HTR-8/SVneo (cell line): ENCODE data around the gene C19orf38.

Source experiments
- DNase-seq: peaks from one replicate; pipeline ENCODE4 v3.0.0; 2011; ENCODE audit warnings: low spot score, mixed read lengths; ENCODE audit not compliant: insufficient read length
- FAIRE-seq: peaks from 2 replicates; lab custom pipeline; 2011; peaks lifted over from hg19 to GRCh38; lab: Jason Lieb, UNC

C19orf38 gene

DNA sequence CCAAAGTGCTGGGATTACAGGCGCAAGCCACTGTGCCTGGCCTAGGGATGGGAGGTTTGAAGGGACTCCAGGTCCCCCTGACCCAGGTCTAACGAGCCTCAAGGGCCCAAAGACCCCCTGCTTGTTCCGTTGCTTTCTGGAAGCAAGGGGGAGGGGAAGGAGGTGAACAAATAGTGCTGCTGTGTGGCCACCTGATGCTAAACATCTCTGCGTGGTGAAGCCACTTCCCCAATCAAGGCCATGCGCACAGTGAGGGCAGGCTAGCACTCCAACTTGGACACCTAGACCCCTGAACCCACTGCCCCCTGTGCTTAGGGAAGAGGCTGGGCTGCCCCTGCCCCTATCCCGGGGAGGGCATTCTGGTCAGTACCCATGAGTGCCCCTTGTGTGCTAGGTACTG, 47.1 kb downstream of the C19orf38 start:
- FAIRE-seq (no peak), DNase-seq (no peak)

DNA sequence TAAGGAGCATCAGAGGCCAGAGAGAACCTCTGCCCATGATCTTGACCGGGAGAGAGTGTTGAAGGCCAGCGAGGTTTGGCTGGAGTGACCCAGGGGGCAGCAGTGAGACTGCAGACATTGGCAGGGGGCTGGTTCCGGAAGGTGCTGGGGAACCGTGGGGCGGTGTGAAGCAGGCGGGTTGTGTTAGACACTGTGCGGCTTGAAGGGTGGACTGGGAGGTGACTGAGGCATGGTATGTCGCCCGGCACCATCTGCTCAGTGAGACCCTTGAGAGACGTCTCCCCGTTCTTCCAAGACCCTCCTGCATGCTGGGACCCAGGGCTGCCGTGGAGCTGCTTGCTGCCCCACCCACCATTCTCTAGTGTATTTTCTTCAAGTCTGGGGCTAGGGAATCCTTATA, 47.7 kb downstream of the C19orf38 start:
- FAIRE-seq (no peak), DNase-seq (no peak)

DNA sequence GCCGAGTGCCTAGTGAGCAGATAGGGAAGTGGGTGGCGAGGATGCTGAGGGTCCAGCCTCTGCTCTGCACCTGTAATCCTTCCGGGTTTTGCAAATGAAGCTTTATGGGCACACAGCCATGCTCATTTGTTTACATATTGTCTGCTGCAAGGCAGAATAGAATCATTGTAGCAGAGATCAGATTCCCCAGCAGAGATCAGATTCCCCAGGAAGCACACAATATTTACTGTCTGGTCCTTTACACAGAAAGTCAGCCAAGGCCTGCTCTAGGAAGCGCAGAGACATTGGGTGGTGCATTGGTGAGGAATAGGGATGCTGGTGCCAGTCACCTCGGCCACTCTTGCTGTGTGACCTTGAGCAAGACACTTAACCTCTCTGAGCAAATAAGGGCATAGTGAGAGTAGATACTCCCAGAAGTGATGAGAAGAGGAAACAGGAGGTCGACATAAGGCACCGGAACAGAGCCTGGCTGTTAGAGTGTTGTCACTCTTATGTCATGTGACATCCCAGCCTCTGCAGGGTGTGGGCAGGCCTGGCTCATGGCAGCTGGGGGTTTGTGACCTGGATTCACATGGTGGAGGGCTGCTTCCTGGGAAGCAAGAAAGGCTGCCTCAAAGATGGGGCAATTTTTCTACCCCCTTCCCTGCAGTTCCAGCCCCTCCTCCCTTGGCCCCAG, 48.8 kb downstream of the C19orf38 start:
- FAIRE-seq (no peak), DNase-seq (no peak)

DNA sequence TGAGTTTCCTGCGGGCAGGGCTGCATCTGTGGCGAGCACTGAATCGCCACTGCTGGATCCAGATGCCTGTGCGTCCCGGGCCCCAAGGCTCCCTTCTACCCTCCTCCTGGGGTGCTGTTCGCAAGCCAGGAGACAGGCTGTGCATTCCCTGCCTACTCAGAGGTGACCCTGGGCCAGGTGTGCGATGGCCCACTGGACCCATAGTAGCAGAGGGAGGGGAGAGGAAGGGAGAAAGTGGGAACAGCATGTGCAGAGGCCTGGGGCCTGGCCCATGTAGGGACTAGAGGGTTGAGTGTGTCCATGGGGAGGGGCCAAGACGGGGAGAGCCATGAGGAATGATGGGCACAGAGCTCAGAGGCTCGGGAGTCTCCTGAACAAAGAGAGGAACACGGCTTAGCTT, 50.4 kb downstream of the C19orf38 start:
- DNase-seq (no peak), FAIRE-seq (no peak)

DNA sequence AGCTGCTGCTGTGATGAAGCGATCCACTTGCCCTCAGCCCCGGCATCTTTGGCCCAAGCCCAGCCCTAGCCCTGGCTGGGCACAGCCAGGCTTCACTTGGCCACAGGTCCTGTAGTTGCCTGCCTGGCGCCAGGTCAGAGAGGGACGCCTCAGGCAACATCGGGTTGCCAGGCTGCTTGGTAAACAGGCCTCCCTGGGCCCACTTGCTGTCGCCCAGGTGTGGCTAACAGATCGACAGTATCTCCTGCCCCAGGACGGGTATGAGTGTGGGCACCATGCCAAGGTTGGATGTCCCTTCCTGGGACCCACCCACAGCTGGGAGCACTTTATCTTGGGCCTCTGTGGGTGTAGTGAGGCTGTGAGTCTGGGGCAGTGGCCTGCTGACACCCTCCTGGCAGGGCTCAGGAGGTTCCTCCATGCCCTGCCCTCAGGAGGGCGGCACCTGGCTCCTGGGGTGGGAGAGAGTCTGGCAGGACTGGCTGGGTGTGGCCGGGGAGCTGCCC, 51.0 kb downstream of the C19orf38 start:
- FAIRE-seq: no peak
- DNase-seq: no peak

DNA sequence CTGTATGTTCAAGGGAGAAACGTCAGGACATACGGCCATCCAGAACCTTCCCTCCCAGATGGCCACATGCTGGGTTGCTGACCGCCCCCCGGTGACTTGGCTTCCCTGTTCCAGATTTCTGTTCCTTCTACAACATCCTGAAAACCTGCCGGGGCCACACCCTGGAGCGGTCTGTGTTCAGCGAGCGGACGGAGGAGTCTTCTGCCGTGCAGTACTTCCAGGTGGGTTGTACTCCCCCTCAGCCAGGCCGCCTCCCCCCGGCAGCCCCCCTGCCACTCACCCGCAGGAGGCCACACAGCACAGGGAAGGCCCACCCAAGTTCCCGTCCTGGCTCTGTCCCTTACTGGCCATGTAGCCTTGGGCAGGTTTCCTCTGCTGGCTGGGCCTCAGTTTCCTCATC, 59.7 kb downstream of the C19orf38 start:
- no peak for DNase-seq
- peak; percentile 26 for FAIRE-seq

DNA sequence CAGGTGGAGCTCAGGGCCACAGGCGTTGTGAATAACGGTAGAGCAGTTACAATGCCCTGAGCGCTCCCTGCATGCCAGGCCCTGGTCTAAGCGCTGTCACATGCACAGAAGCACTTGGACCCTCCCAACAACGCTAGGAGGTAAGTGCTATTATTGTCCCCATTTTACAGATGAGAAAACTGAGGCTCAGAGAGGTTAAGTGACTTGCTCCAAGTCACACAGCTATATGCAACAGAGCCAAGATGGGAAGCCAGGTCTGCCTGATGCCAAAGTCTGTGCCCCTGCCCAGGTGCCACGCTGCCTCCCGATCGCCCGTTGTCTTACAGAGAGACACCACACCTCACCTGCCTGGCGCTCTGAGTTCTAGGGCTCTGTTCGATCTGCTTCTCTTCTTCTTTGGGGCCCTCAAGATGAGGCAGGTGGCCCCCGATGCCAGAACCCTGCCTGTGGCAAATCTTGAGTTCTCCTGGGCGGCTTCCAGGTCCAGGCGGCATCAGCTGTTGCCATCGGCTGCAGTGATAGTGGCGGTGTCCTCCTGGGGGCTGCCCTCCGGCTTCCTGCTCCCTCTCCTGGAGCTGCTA, 60.3 kb downstream of the C19orf38 start:
- DNase-seq: no peak
- FAIRE-seq: no peak

DNA sequence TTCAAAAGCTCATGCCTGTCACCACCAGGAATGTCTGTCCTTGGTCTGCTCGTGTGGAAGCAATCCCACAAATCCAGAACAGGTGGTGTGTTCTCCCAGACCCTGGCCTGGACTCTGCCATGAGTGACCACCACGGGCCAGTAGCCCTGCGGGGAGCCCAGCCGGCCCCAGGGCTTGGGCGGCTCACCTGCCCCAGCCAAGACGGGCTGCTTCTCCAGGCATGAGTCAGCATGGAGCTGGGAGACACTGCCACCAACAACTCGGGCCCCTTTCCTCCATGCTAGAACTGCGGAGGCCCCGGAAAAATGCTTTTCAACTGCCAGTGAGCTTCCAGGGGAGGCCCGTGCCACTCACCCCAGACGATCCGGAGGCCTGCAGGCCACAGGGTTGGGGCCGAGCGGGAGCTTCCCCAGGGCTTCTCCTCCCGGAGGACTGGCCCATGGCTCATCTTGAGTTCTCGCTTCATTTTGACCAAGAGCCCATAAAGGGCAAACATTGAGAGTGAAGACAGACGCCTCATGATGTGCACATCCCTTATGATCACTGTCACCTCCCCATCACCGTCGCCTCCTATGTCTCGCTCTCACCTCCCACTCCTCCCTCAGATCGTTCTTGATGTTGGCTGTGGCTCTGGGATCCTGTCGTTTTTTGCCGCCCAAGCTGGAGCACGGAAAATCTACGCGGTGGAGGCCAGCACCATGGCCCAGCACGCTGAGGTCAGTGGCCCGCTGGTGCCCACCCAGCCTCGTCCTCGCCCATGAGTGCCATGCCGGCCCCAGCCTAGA, 63.6 kb downstream of the C19orf38 start:
- DNase-seq: no peak

DNA sequence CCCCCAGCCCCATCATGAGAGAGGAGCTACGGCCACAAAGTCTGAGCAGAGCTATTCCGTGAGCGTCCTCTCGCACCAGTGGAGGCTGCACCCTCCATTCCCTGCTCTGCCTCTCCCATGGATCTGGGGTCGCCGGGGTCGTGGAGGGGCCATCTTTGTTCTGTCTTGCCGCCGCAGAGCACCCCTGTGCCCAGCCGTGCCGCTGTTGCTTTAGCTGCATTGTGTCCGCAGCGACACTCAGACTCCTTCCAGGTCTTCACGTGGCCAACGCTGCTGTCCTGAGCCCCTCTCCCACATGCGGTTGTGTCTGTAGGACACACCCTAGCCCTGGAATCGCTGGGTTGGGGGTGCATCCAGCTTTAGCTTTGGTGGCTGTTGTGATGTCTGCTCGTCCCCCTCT, 64.4 kb downstream of the C19orf38 start:
- DNase-seq (no peak), FAIRE-seq (no peak)

More for the DNA sequence above, 63.6 kb downstream of the C19orf38 start:
- FAIRE-seq: no peak

DNA sequence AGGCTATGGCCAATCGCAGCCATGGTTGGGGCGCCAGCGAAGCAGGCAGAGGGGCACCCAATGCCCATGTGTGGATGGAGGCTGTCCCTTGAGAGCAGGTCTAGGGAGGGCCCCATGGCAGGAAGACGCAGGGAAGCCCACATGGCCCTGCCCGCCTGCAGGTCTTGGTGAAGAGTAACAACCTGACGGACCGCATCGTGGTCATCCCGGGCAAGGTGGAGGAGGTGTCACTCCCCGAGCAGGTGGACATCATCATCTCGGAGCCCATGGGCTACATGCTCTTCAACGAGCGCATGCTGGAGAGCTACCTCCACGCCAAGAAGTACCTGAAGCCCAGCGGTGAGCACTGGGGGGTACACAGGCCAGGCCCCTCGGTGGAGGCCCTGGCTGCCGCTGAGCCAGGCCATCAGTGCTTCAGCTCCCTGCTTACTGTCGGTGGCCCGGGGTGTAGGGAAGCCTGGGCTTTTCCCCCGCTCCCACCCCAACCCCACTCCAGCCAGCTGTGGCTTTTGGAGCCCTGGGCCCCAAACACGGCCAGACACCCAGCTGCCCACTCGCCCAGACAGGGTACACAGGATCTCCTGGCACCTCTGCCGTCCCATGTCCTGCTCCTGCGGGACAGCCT, 65.6 kb downstream of the C19orf38 start:
- no peak for FAIRE-seq

DNA sequence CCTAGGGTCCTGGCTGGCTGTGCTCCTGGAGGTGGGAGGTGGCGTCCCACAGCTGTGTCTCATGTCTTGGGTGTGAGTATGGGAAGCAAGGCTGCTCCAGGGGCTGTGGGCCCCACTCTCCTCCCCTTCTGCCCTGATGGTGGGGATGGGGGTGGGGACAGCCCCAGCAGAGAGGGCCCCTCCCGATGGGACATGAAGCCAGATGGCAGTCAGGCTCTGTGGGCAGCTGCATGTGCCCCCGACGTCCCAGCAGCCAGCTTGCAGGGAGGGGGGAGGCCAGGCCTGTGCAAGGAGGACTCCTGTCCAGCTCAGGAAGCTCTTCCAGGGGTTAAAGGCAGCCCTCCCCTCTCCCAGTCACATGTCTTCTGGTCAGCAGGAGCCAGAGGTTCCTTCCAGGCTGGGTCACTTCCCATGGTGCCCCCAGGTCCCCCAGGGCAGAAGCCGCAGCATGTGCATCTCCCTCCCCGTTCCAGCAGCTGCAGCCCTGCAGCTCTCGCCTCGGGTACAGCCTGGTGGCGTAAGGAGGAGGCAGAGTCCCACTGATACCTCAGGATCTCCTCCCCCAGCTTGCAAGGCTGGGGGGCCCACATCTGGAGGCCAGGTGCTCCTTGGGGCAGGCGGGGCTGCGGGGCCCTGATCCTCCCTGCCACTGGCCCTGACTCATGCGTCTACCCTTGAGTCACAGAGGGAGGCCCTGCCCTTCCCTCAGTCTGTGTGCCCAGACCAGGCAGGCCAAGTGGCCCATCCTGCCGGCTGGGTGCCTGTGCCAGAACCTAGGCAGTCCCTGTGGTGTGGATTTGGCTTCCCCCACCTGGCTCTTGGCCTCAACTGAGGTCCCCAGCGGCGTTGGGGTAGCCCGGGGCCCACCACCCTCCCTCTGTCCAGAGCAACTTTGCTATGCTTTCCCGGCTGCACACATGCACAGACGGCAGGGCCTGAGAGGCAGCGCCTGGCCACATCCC, 67.2 kb downstream of the C19orf38 start:
- peak; percentile 51 for FAIRE-seq
- DNase-seq: peak; percentile 51

More for the DNA sequence above, 65.6 kb downstream of the C19orf38 start:
- DNase-seq: no peak

DNA sequence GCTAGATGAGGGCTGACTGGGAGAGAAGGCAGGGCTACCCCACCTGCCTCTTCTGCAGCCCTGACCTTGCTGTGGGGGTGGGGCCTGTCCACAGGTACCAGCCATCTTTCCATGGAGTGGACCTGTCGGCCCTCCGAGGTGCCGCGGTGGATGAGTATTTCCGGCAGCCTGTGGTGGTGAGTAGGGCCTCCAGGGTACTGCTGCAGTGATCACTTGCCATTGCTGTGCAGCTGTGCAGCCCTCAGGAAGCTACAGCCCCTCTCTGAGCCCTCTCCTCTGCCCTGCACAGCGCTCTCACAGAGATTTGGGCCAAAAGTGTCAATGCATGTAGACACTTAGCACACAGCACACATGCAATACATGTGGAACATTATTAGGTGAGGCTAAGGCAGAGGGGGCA, 68.4 kb downstream of the C19orf38 start:
- FAIRE-seq: no peak
- DNase-seq: no peak

DNA sequence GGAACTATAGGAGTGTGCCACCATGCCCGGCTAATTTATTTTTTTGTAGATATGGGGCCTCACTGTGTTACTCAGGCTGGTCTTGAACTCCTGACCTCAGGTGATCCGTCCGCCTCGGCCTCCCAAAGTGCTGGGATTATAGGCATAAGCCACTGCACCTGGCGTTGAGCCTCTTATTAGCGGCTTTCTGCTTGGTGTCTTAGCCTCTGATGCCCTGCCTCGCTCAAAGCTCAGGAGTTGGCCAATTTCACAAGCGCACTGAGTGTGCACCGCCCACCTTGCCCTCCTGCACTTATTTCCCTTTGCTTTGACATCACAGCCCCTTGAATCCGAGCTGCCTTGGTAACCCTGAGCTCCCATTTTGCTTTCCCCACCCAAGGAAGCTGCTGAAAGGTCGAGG, 70.1 kb downstream of the C19orf38 start:
- no peak for FAIRE-seq
- DNase-seq: no peak
